ENCODE data around the gene TM4SF5.

- TF ChIP-seq CTCF (IDR thresholded peaks at IDR 0.05) (no peak), POLR2A (IDR thresholded peaks at IDR 0.05) (no peak)
Measured at GRCh38 chr17:4748686-4749085, 23.0 kb upstream of the TM4SF5 start.
